GM21367 (cell line): ENCODE measurements around the gene DNAH1.
A peak's percentile ranks its signal among the peaks of the same experiment; 100 is the strongest.

ENCODE experiments used
- ATAC-seq: cut with Tn5 transposase; IDR thresholded peaks from one replicate; pipeline ENCODE4 v1.9.1; 2021; ENCODE audit not compliant: unreplicated experiment

DNAH1 gene

DNA sequence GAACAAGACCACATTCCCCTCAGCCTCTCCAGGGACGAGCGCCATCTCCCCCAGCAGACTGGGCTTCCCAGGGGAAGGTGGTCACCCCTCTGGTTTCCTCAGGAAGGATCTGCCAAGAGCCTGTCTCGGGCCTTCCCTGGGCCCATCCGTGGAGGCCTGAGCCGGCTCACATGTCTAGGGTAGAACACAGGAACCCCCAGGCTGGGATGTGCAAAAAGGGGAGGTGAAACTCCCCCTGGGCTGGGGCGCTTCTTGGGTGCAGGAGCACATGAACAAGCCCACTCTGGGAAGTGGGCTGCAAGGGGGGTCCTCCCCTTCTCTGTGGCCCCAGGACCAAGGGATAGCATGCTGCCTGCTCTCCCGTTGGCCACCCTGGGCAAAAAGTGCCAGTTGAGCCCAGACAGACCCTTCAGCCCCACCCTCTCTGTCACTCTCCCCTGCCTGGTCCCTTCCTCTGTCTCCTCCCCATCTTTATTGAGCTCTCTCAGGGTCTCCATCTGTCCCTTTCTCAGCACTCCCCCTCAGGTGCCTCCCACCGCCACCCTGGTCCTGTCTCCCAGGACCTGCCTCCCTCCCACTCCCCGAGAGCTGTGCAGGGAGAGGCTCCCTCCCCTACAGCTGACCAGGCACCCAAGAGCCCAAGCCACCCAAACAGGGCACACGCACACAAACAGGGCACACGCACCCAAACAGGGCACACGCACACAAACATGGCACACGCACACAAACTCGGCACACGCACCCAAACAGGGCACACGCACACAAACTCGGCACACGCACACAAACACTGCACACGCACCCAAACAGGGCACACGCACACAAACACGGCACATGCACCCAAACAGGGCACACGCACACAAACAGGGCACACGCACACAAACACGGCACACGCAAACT lies 127.9 kb downstream of the DNAH1 start:
- ATAC-seq, result no peak

DNA sequence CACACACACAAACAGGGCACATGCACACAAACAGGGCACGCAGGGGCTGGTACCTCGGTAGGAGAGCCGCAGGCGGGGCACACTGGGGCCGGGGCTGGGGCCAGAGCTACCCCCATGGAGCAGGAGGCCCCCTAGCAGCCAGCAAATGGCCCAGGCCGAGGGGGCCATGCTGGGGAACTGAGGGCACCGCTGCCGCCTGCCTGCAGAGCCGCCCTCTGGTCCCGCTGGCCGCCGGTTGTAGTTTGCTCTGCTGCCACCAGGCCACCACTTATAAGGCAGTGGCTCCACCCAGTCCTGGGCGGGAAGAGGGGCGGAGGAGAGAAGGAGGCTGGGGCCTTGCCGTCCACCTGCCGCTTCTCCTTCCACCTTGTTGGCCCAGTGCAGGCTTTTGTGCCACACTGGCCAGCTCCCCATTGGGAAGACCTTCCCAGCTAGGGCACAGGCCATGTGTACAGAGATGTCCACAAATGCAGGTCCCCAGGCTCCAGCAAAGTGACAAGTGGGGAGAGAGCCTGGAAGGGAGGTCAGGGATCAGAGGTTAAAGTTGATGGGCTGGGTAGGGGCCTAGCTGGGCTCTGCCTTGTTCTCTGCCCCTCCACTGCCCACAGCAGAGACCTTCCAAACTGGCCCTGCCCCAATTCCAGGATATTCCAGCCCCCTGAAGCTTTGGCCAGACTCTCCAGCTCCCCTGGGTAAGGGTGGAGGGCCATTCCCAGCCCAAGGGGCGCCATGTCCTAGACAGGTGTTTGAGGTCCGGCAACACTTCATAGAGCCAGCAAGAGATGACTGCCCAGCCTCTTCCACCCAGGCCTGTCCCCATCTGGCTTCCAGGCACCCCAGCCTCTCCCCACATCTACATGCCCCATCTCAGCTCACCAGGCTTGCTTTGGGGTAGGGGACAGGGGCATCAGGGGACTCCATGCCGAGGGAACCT lies 129.0 kb downstream of the DNAH1 start, which contains the start of gene SEMA3G:
TSS of gene SEMA3G (minus strand) at position 244 of the 934 bp plus-strand sequence. CDS start at position 168, 76 bp downstream.
- peak; percentile 64 for ATAC-seq

DNA sequence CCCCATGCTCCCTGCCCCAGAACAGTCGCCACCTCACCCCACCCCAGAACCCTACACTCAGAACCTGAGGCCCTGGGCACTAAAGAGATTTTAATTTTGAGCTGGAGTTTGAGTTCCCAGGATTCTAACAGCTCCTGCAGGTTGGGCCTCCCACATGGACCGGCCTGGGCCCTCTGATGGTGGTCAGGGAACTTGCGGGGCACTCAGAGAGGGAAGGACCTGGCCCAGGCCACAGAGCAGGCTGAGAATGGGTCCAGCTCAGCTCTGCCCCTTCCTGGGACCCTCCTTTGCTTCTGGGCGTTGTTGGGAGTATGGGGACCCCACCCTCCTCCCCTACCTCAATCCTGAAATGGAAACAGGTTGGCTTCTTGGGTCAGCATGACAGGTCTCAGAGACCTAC lies 129.9 kb downstream of the DNAH1 start:
- no peak for ATAC-seq

DNA sequence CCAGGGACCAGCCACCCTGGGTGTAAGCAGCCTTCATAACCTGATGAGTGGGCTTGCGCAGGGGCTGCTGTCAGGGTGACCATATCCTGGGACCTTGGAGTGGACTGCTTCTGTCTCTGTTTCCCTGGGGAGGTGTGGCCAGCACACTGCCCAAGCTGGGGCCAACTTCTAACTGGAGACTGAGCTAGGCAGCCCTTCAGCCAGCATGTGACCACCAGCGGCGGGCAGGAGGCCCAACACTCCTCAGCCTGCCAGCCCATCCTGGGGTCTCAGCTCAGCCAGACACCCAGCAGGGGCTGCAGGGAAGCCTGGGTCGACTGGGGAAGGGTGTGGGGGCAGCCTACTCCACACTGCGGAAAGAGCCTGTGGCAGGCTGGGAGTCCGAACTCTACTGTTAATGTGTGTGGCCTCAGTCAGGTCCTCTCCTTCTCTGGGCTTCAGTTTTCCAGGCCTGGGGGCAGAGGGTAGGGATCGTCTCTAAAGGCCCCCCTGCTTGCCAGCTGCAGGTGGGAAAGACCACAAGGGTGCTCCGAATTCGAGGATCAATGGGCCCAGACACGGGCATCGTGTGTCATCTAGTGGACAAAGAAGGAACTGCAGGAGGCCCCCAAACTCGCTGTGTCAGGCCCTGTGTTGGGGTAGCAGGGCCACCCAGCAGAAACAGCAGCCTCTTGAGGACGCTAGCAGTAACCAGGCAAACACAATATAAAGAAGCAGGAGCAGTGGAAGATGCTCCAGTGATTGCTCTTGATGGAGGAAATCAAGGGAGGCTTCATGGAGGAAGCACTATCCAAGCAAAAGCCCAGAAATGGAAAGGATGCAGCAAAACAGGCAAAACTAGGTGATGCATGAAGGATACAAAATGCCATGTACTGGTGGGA lies 130.8 kb downstream of the DNAH1 start:
- ATAC-seq, result no peak

DNA sequence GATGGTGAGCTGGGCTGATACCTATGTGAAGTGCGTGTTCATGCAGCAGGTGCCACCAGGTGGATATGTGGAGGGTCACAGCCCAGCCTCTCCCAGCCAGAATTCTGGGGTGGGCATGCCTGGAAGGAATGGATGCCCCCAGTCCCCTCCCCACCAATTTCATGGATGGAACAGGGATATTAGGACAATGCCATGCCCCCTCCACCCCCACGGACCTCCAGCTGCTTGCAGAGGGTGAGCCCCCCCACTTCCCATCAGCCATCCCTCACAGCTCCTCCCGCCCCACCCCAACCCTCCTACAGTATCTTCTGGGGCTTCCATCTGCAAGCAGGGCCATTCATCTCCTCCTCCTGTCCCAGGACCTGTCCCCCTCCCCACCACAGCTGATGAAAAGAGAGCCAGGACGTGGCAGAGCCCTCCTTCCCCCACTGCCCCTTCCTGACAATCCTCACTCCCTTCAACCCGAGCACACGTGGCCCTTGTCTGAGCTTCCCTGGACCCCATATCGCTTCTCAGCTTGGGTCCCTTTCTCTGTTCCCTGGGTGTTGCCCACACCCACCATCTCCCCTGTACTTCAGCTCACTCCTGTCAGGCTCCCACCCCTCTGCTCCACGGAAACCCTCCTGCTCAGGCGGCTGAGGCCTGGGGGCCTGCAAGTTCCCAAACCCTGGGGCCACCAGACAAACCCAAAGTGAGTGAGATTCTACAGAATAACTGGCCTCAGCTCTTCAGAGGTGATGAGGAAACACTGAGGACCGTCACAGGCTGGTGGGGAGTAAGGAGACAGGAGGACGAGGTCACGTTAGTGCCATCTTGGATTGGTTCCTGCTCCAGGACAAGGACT lies 131.6 kb downstream of the DNAH1 start:
- ATAC-seq, result no peak
